ENCODE results near the gene PPT2. TPM values are rescaled to one million over a fixed set of nuclear protein-coding genes. Genes with fewer than 3 reads are reported as not detected.
A peak's percentile ranks its signal among the peaks of the same experiment; 100 is the strongest.

PPT2 gene
- total RNA-seq, 2 donors from 2014 or later: 21.8 to 42.0 TPM

DNA sequence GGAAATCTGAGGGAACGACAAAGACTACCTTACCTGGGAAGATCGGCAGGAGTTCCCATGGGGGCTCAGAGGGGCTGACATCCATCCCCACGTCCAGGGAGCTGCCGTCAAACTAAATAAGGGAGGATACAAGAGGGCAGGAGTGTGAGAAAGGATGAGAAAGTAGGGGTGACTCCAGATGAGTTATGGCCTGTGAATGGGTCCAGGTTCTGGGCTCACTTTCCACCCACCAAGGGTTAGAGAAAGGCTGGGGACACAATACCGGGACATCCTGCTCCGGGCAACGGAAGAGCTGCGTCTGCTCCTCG is 26.6 kb upstream of the PPT2 start:
- Histone ChIP-seq H3K9me3 (no peaks in the 10 kb centered on the region), H3K27me3 (replicated peaks; ENCODE audit: insufficient read depth) (no peaks in the 10 kb centered on the region), H3K36me3 (peaks cover 23% of the 10 kb centered on the region), H3K4me1 (ENCODE audit: control insufficient read depth in 1 of 2, low read depth in 2 of 2) (peaks cover 19 to 32% of the 10 kb centered on the region in 2 donors), H3K4me3 (peak overlapping the region; percentile 90), H3K27ac (peak overlapping the region; percentile 88 to 93)
- ATAC-seq (ENCODE audit: insufficient number of reproducible peaks, low FRiP score, low read depth) (no peak), DNase-seq (ENCODE audit: low spot score) (no peak)
- TF ChIP-seq, protein P1, sequence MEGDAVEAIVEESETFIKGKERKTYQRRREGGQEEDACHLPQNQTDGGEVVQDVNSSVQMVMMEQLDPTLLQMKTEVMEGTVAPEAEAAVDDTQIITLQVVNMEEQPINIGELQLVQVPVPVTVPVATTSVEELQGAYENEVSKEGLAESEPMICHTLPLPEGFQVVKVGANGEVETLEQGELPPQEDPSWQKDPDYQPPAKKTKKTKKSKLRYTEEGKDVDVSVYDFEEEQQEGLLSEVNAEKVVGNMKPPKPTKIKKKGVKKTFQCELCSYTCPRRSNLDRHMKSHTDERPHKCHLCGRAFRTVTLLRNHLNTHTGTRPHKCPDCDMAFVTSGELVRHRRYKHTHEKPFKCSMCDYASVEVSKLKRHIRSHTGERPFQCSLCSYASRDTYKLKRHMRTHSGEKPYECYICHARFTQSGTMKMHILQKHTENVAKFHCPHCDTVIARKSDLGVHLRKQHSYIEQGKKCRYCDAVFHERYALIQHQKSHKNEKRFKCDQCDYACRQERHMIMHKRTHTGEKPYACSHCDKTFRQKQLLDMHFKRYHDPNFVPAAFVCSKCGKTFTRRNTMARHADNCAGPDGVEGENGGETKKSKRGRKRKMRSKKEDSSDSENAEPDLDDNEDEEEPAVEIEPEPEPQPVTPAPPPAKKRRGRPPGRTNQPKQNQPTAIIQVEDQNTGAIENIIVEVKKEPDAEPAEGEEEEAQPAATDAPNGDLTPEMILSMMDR (IDR thresholded peaks at IDR 0.05): no peak

DNA sequence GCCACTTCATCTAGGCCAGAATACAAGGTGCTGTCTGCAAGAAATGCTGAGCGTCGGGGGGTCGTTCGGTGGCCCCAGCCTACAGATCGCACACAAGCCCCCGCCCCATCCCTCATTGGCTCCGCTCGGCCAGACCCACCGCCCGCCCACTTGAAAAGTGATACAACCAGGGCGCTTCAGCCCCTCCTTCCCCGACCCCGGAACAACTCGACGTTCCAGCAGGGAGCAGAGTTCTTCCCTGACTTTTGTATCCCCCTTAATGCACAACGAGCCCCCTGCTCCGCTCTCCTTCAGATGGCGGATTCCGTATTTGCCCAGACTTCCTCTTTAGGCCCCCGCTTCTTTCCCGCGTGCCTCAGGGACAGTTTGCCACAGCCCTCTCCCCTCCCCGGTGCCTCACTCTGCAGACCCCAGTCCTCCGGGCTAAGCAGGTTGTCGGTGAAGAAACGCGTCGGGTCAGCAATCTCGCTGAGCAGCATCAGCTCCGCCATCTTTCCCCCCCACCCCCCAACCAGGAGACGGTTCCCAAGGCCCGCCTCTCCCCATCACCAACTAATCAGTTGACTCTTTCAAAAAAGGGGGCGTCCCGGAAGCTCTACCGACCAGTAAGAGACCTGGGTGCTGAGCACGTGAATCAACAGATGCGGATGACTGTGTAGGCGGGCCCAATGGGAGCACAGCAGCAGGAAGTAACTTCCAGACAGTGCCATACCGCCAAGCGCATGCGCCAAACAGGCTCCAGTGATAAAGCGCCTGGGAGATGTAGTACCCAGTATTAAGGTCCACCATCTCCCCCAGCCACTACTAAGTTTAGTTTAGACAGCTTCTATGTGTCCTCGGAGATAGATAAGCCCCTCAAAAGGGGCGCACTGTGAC is 26.0 kb upstream of the PPT2 start, which contains the start of gene ATF6B:
Gene ATF6B (minus strand): TSS at position 530 of the 876 bp plus-strand sequence. CDS start 39 bp downstream, at position 491.
- DNase-seq (ENCODE audit: low spot score): peak; percentile 99
- TF ChIP-seq, protein P1 (IDR thresholded peaks at IDR 0.05): no peak
- no peaks in the 10 kb centered on the region for H3K9me3 ChIP-seq
- peak within 1 kb of the TSS; percentile 91 to 93 for H3K27ac ChIP-seq
- H3K4me3 ChIP-seq: peak within 1 kb of the TSS; percentile 90
- H3K4me1 ChIP-seq (ENCODE audit: control insufficient read depth in 1 of 2, low read depth in 2 of 2): peaks cover 19 to 32% of the 10 kb centered on the region in 2 donors
- peaks cover 17% of the 10 kb centered on the region for H3K36me3 ChIP-seq
- no peaks in the 10 kb centered on the region for H3K27me3 ChIP-seq (replicated peaks; ENCODE audit: insufficient read depth)
- peak; percentile 96 for ATAC-seq (ENCODE audit: insufficient number of reproducible peaks, low FRiP score, low read depth)

DNA sequence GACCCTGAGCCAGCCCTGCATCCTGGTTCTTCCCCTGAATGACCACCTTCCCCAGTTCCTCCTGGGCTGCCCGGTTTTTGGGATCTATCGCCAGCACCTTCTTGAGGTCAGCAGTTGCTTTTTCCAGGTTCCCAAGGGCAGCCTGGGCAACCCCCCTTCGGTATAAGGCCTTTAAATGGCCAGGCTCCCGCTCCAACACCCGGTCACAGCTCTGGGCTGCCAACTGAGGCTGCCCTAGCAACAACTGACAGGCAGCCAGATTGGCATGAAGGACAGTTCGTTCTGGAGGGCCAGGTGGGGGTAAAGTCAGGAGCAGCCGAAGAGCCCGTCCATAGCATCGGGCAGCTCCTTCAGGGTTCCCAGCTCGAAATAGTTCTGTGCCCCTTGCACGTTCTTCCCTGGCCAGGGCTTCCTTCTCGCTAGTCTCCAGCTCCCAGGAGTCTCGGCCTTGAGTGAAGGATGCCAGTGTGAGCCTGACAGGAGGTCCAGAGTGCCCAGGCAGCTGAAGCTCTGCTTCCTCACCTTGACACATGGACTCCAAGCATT is 25.1 kb upstream of the PPT2 start:
- H3K4me1 ChIP-seq (ENCODE audit: control insufficient read depth in 1 of 2, low read depth in 2 of 2): peaks cover 19 to 32% of the 10 kb centered on the region in 2 donors
- no peaks in the 10 kb centered on the region for H3K27me3 ChIP-seq (replicated peaks; ENCODE audit: insufficient read depth)
- H3K4me3 ChIP-seq: peak overlapping the region; percentile 90
- H3K27ac ChIP-seq: peak overlapping the region; percentile 91 to 93
- TF ChIP-seq, protein P1 (IDR thresholded peaks at IDR 0.05): no peak
- ATAC-seq (ENCODE audit: insufficient number of reproducible peaks, low FRiP score, low read depth) (no peak), DNase-seq (ENCODE audit: low spot score) (no peak)
- peaks cover 17% of the 10 kb centered on the region for H3K36me3 ChIP-seq
- no peaks in the 10 kb centered on the region for H3K9me3 ChIP-seq

DNA sequence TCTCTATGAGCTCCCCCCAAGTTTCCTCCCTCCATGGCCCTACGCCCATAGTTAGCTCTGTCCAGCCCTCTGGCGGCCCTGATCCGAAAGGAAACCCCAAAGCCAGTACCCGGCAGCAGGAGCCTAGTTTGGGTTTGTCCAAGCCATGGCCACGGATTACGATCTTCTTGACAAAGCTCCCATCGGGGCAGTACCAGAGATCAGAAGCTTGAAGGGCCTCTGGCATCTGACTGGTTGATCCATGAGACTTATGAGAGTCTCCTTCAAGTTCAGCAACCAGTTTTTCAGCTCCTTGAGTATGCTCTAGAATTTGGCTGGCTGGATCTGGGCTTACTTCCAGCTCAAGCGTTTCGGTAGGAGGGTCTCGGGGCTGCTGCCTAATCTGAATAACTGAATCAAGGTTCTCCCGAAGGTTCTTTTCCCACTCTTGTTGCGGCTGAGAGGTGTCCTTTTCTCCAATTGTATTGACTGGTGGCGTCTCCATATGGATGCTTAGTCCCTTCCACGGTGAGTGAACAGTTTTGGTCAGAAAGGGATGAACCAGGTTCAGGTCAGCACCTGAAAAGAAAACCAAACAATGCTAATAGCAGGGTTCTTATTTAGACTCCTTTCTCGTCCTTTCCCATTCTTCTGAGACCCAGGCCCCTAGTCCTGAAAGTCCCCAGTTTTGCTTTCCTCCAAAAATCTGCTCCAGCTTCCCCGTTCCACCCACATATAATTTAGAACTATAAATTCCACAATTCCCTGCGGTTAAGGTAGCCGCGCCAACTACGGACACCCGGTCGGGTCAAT is 24.4 kb upstream of the PPT2 start:
- Histone ChIP-seq H3K4me1 (ENCODE audit: control insufficient read depth in 1 of 2, low read depth in 2 of 2) (peaks cover 19 to 32% of the 10 kb centered on the region in 2 donors), H3K27me3 (replicated peaks; ENCODE audit: insufficient read depth) (no peaks in the 10 kb centered on the region), H3K27ac (peak overlapping the region; percentile 91 to 93), H3K4me3 (peak overlapping the region; percentile 90), H3K36me3 (peaks cover 14% of the 10 kb centered on the region), H3K9me3 (no peaks in the 10 kb centered on the region)
- ATAC-seq (ENCODE audit: insufficient number of reproducible peaks, low FRiP score, low read depth): peak; percentile 13
- TF ChIP-seq, protein P1 (IDR thresholded peaks at IDR 0.05): no peak
- DNase-seq (ENCODE audit: low spot score): no peak

Measured in thoracic aorta (tissue), 2 donors.